Activated naive CD8-positive, alpha-beta T cell treated with anti-CD3 and anti-CD28 coated beads for 36 hours (primary cell): ENCODE data around the gene ACAT1. TPM values are rescaled to one million over a fixed set of nuclear protein-coding genes. Genes with fewer than 3 reads are reported as not detected.
"Not testable (repeated sequence)": the region's sequence is repeated elsewhere in the genome, so short reads cannot be mapped to it uniquely, and the experiment has no call there.

Experiments used
- DNase-seq: peaks from one replicate; pipeline ENCODE4 v3.0.0; 2021
- H3K27ac Mint-ChIP-seq: one replicate; pipeline ENCODE4 v1.8.0; 2022; ENCODE audit warnings: mild to moderate bottlenecking, moderate library complexity, mixed read lengths
- H3K27me3 Mint-ChIP-seq: one replicate; pipeline ENCODE4 v1.8.0; 2022; ENCODE audit warnings: mild to moderate bottlenecking, mixed read lengths
- H3K36me3 Mint-ChIP-seq: one replicate; pipeline ENCODE4 v1.8.0; 2021; ENCODE audit warnings: mild to moderate bottlenecking, mixed read lengths
- H3K4me1 Mint-ChIP-seq: one replicate; pipeline ENCODE4 v1.8.0; 2021; ENCODE audit warnings: mixed read lengths
- H3K4me3 Mint-ChIP-seq: one replicate; pipeline ENCODE4 v1.8.0; 2022; ENCODE audit warnings: mild to moderate bottlenecking, moderate library complexity, mixed read lengths
- H3K9me3 Mint-ChIP-seq: one replicate; pipeline ENCODE4 v1.8.0; 2022; ENCODE audit warnings: mixed read lengths
- total RNA-seq, 2 experiments: library from RNA; stranded (reverse); gene quantifications; one replicate each; pipeline ENCODE4 v1.2.3, GENCODE V29; 2021

Gene ACAT1
- total RNA-seq, 2 experiments from 2014 or later = 63.6 to 74.3 TPM

DNA sequence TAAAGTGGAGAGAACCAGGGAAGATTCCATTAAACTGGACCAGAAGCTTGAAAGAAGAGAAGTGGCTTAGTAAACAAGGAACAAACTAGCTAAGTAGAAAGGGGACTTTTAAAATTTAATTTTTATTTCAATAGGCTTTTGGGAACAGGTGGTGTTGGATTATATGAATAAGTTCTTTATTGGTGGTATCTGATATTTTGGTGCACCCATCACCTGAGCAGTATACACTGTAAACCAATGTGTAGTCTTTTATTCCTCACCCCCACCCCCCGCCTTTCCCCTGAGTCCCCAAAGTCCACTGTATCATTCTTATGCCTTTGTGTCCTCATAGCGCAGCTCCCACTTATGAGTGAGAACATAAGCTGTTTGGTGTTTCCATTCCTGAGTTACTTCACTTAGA lies 7.4 kb downstream of the ACAT1 start:
- Mint-ChIP-seq H3K9me3 (no peaks in the 10 kb centered on the region), H3K4me3 (no peak overlapping the region), H3K27me3 (no peaks in the 10 kb centered on the region), H3K4me1 (peaks cover 17% of the 10 kb centered on the region), H3K36me3 (peaks cover 21% of the 10 kb centered on the region), H3K27ac (no peak overlapping the region)
- DNase-seq = no peak

DNA sequence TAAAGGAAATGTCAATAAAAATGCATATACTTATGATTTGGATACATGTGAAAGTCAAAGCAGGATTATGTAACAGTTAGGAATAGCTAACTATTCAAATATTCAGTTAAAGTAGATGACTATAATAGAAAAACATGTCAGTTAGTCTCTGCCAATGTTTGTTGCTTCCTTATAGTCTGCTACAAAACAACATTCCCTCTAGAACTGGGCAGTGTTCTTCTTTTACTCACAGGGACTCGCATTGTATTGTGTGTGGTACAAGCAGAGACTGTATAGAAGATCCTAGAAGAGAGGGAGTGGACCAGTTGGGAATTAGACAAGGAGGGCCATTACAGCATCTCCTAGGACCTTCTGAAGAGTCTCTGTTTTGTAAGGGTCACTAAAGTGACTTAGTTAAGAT lies 10.6 kb downstream of the ACAT1 start:
- Mint-ChIP-seq H3K4me3 (no peak overlapping the region), H3K27me3 (no peaks in the 10 kb centered on the region), H3K9me3 (no peaks in the 10 kb centered on the region), H3K36me3 (peaks cover 12% of the 10 kb centered on the region), H3K27ac (no peak overlapping the region), H3K4me1 (peaks cover 16% of the 10 kb centered on the region)
- DNase-seq = no peak

DNA sequence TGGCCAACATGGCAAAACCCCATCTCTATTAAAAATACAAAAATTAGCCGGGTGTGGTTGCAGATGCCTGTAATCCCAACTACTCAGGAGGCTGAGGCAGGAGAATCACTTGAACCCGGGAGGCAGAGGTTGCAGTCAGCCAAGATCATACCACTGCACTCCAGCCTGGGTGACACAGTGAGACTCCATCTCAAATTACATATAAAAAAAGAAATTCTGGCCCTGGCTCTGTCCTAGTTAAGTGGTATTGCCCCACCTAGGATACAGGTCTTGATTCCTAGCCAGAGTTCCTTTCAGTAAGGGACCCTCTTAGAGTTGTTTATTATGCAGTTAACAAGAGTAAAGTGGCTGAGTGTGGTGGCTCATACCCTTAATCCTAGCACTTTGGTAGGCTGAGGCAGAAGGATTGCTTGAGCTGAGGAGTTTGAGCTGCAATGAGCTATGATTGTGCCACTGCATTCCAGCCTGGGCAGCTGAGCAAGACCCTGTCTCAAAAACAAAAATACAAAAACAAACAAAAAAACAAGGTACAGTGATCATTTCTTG lies 11.7 kb downstream of the ACAT1 start:
- not testable (repeated sequence) for H3K4me3 Mint-ChIP-seq, H3K27me3 Mint-ChIP-seq, DNase-seq, H3K27ac Mint-ChIP-seq, H3K9me3 Mint-ChIP-seq
- H3K4me1 Mint-ChIP-seq = peaks cover 20% of the 10 kb centered on the region
- peaks cover 18% of the 10 kb centered on the region for H3K36me3 Mint-ChIP-seq

DNA sequence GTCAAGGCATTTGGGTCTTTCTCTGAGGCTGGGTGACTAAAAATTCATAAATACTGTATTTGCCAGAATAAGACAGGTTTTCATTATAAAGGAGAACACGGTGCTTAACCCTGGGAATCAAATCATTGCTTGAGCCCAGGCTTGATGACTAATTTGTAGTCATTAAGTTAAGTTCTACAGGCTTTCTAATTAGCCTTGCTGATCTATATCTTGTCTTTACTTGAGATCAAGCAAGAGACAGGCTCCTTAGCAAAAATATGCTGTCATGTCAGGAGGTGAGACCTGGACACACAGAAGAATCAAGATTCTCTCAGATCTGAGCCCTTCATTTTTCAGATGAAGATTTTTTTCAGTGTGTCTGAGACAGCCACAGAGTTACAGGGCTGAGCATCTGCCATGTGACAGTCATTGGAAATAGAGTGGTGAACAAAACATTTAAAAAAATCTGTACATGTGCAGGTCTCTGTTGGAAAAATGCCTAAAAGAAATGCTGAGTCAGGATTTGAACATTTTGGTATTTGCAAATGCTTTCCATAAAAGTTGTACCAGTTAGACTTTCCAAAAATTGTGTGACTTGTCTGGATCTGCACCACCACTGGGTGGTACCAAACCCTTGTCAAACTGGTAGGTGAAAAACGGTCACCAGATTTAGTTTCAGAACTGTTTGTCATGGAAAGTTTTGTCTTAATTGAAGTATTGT lies 14.6 kb downstream of the ACAT1 start:
- Mint-ChIP-seq H3K4me1 (peaks cover 21% of the 10 kb centered on the region), H3K36me3 (peaks cover 33% of the 10 kb centered on the region)
- peak; percentile 36 for DNase-seq

DNA sequence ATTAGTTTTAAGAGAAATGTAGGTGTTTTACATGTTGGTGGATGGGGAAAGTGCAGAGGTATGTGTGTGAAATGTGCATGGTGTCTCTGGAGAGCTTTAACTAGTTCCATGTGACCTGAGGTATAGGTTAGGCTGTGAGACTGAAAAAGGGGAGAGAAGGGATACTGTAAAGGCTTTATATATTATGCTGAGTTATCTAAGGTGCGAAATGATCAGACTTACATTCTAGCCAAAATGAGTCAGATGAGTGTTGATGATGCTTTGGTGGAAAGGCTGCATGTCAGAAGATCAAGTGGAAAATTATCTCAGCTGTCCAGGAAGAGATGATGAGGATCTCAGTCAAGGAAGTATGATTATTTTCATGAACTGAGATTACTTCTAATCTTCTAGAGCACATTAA lies 15.8 kb downstream of the ACAT1 start:
- DNase-seq = no peak
- Mint-ChIP-seq H3K27ac (peak overlapping the region; percentile 84), H3K4me3 (no peak overlapping the region), H3K27me3 (no peaks in the 10 kb centered on the region), H3K4me1 (peaks cover 21% of the 10 kb centered on the region), H3K9me3 (no peaks in the 10 kb centered on the region), H3K36me3 (peaks cover 37% of the 10 kb centered on the region)

More for the DNA sequence above, 14.6 kb downstream of the ACAT1 start:
- Mint-ChIP-seq H3K27me3 (no peaks in the 10 kb centered on the region), H3K4me3 (no peak overlapping the region), H3K9me3 (no peaks in the 10 kb centered on the region), H3K27ac (peak overlapping the region; percentile 85)

- H3K36me3 Mint-ChIP-seq = peaks cover 59% of the 10 kb centered on the region
- DNase-seq = no peak
Observed at GRCh38 chr11:108142304-108142703, 20.9 kb downstream of the ACAT1 start.

DNA sequence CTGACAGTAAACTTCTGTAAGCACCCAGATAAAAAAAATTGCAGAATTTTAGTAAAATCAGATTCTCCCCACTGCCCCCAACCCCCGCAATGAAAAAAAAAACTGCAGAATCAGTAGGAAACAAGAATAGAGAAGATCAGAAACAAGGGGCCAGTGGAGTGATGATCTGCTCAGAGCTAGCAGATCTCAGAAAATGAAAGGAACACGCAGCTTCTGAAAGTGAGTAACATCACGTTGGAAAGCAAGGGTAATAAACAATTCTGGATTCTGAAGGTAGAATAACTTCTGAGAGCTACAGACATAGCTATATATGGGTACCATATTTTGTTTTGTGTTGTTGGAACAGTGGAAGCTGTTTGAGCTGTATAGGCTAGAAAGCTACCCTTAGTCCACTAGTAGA lies 23.2 kb downstream of the ACAT1 start:
- Mint-ChIP-seq H3K27me3 (no peaks in the 10 kb centered on the region), H3K9me3 (peaks cover 1% of the 10 kb centered on the region), H3K27ac (peak overlapping the region; percentile 54), H3K4me3 (no peak overlapping the region), H3K4me1 (peaks cover 15% of the 10 kb centered on the region), H3K36me3 (peaks cover 57% of the 10 kb centered on the region)
- DNase-seq = no peak

More at GRCh38 chr11:108142304-108142703, 20.9 kb downstream of the ACAT1 start:
- Mint-ChIP-seq H3K27ac (no peak overlapping the region), H3K4me3 (no peak overlapping the region), H3K9me3 (peaks cover 1% of the 10 kb centered on the region), H3K4me1 (peaks cover 19% of the 10 kb centered on the region), H3K27me3 (no peaks in the 10 kb centered on the region)

DNA sequence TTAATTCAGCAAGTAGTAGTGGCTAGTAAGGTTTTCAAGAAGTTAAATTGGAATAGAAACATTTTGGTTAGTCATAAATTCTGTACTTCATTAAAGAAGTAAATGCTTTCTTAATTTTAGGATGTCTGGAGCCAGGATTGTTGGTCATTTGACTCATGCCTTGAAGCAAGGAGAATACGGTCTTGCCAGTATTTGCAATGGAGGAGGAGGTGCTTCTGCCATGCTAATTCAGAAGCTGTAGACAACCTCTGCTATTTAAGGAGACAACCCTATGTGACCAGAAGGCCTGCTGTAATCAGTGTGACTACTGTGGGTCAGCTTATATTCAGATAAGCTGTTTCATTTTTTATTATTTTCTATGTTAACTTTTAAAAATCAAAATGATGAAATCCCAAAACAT lies 25.8 kb downstream of the ACAT1 start:
- H3K36me3 Mint-ChIP-seq = peaks cover 46% of the 10 kb centered on the region
- H3K4me1 Mint-ChIP-seq = peaks cover 15% of the 10 kb centered on the region
- peaks cover 1% of the 10 kb centered on the region for H3K9me3 Mint-ChIP-seq
- no peak overlapping the region for H3K4me3 Mint-ChIP-seq
- H3K27ac Mint-ChIP-seq = peak overlapping the region; percentile 58
- no peak for DNase-seq
- H3K27me3 Mint-ChIP-seq = no peaks in the 10 kb centered on the region

DNA sequence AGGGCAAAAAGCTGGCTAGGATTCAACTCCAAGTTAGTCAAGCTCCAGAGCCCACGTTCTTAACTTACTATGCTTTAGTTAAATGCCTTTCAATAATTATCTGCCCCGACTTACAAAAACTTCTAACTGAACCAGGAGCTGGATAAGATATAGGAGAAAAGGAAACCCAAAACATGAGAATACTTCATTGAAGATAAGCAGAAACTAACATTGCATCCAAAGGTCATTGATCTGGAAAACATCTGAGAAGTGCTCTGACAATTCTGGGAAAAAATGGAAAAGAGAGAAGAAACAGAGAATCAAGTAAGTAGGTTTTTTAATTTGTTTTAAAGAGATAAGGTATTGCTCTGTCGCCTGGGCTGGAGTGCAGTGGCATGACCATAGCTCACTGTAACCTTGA lies 27.2 kb downstream of the ACAT1 start:
- peak overlapping the region; percentile 22 for H3K27ac Mint-ChIP-seq

DNA sequence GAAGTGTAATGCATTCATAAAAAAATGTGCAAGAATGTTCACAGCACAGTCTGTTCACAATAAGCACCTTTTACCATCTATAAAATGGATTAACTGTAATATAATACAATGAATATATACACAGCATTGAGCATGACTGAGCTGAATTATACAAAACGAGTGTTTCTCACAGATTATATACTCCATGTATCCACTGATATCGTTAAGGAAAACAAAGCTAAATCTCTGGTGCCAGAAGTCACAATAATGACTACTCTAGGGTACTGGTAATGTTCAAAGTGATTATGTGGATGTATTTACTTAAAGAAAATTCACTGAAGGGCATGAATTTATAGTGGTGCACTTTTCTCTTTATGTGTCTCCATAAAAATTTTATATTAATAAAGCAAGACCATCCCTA lies 33.2 kb downstream of the ACAT1 start:
- H3K9me3 Mint-ChIP-seq = no peaks in the 10 kb centered on the region
- DNase-seq = no peak
- no peak overlapping the region for H3K27ac Mint-ChIP-seq
- no peaks in the 10 kb centered on the region for H3K27me3 Mint-ChIP-seq
- H3K36me3 Mint-ChIP-seq = peaks cover 19% of the 10 kb centered on the region
- peaks cover 6% of the 10 kb centered on the region for H3K4me1 Mint-ChIP-seq
- no peak overlapping the region for H3K4me3 Mint-ChIP-seq

More for the DNA sequence above, 27.2 kb downstream of the ACAT1 start:
- H3K4me3 Mint-ChIP-seq = no peak overlapping the region
- DNase-seq = no peak
- H3K4me1 Mint-ChIP-seq = peaks cover 15% of the 10 kb centered on the region
- no peaks in the 10 kb centered on the region for H3K27me3 Mint-ChIP-seq
- peaks cover 1% of the 10 kb centered on the region for H3K9me3 Mint-ChIP-seq
- H3K36me3 Mint-ChIP-seq = peaks cover 50% of the 10 kb centered on the region

GRCh38 chr11:108160970-108161566 lies 39.7 kb downstream of the ACAT1 start:
- H3K4me1 Mint-ChIP-seq = peaks cover 17% of the 10 kb centered on the region
- H3K27ac Mint-ChIP-seq = peak overlapping the region; percentile 78
- no peak overlapping the region for H3K4me3 Mint-ChIP-seq
- no peaks in the 10 kb centered on the region for H3K9me3 Mint-ChIP-seq
- DNase-seq = peak; percentile 15
- no peaks in the 10 kb centered on the region for H3K27me3 Mint-ChIP-seq
- peaks cover 19% of the 10 kb centered on the region for H3K36me3 Mint-ChIP-seq

- Mint-ChIP-seq H3K4me1 (peaks cover 19% of the 10 kb centered on the region), H3K36me3 (peaks cover 32% of the 10 kb centered on the region)
- not testable (repeated sequence) for H3K4me3 Mint-ChIP-seq, DNase-seq, H3K27ac Mint-ChIP-seq, H3K27me3 Mint-ChIP-seq, H3K9me3 Mint-ChIP-seq
Observed at GRCh38 chr11:108162878-108163277, 41.5 kb downstream of the ACAT1 start.

DNA sequence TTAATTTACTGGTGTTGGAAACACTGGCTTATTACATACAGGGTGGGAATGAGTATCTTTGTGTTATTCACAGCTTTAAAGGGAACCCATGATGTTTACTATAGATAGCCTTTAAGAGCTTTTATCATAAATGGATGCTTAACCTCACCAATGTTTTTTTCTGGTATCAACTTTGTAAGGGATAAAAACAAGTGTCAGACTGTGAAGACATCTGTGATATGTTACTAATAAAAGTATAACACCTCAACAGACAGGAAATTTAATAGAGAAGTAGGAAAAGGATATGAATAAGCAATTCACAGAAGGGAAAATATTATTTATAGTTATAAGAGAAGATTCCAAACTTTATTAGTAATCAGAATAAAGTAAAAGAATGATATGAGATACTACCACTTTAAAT lies 46.3 kb downstream of the ACAT1 start:
- no peaks in the 10 kb centered on the region for H3K27me3 Mint-ChIP-seq
- peaks cover 50% of the 10 kb centered on the region for H3K36me3 Mint-ChIP-seq
- H3K27ac Mint-ChIP-seq = peak overlapping the region; percentile 79
- H3K4me3 Mint-ChIP-seq = no peak overlapping the region
- H3K4me1 Mint-ChIP-seq = peaks cover 40% of the 10 kb centered on the region
- no peaks in the 10 kb centered on the region for H3K9me3 Mint-ChIP-seq
- DNase-seq = no peak

DNA sequence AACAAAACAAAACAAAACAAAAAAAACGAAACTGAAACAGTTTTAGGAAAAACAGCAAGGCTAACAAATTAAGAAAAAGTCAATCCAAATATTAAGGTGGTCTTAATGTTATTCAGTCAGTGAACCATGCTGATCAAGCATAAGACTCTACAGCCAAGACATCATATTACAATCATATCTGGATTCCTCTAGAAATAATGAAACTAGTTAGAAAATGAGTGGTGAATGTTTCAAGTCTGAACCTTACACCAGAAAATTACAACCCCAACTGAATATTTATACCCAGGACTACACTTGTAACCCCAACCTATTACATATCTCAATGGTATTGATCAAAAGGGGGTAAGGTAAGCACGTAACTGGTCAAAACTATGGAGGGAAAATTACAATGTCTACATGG lies 48.8 kb downstream of the ACAT1 start:
- peaks cover 47% of the 10 kb centered on the region for H3K4me1 Mint-ChIP-seq
- H3K9me3 Mint-ChIP-seq = no peaks in the 10 kb centered on the region
- H3K27me3 Mint-ChIP-seq = no peaks in the 10 kb centered on the region
- H3K4me3 Mint-ChIP-seq = no peak overlapping the region
- H3K36me3 Mint-ChIP-seq = peaks cover 54% of the 10 kb centered on the region
- peak overlapping the region; percentile 82 for H3K27ac Mint-ChIP-seq
- no peak for DNase-seq

- H3K27me3 Mint-ChIP-seq = no peaks in the 10 kb centered on the region
- no peak overlapping the region for H3K27ac Mint-ChIP-seq
- DNase-seq = no peak
- H3K36me3 Mint-ChIP-seq = peaks cover 41% of the 10 kb centered on the region
- H3K4me1 Mint-ChIP-seq = peaks cover 10% of the 10 kb centered on the region
- H3K9me3 Mint-ChIP-seq = no peaks in the 10 kb centered on the region
- no peak overlapping the region for H3K4me3 Mint-ChIP-seq
Observed at GRCh38 chr11:108177570-108177969, 56.2 kb downstream of the ACAT1 start.

DNA sequence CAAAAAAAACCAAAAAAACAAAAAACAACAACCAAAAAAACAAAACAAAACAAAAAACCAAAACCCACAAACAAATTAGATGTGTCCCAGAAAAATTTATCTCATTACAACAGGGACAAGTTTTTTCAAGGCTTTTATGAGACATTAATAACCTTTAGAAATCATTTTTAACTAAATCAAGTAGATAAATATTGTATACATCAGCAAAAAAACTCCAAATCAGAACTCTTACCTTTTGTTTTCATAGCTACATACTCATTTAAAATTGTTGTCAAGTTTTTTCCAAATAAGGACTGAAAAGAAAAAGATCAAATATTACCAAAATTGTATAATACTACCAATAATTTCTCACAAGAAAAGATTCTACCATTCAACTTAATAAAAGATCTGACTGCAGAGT lies 72.4 kb downstream of the ACAT1 start:
- H3K27me3 Mint-ChIP-seq = no peaks in the 10 kb centered on the region
- no peaks in the 10 kb centered on the region for H3K9me3 Mint-ChIP-seq
- no peak overlapping the region for H3K4me3 Mint-ChIP-seq
- H3K36me3 Mint-ChIP-seq = peaks cover 46% of the 10 kb centered on the region
- peaks cover 25% of the 10 kb centered on the region for H3K4me1 Mint-ChIP-seq
- no peak overlapping the region for H3K27ac Mint-ChIP-seq
- DNase-seq = no peak
